ENCODE measurements around the gene DCDC2C. TPM values are rescaled to one million over a fixed set of nuclear protein-coding genes. Genes with fewer than 3 reads are reported as not detected.

The DCDC2C gene
- total and polyA plus RNA-seq, 2 experiments from 2014 or later = 0.45 TPM; not detected in 1

DNA sequence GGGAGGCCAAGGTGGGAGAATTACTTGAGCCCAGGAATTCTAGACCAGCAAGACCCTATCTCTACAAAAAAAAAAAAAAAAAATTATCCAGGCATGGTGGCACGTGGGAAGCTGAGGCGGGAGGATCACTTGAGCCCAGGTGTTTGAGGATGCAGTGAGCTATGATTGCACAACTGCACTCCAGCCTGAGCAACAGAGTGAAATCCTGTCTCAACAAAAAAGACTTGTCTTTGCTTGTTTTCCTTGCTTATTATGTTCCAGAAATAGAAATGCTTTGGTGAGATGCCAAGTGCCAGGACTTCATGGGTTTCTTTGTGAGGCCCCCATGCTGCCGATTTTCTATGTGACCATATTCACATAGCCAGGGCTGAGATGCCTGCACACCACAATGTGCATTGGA lies 9.0 kb downstream of the DCDC2C start:
- Mint-ChIP-seq H3K27ac (no peak overlapping the region), H3K4me3 (no peak overlapping the region), H3K36me3 (ENCODE audit: low read depth) (no peaks in the 10 kb centered on the region), H3K4me1 (no peaks in the 10 kb centered on the region), H3K27me3 (ENCODE audit: insufficient read depth, low read depth, poor library complexity) (peaks cover 2% of the 10 kb centered on the region), H3K9me3 (peaks cover 48% of the 10 kb centered on the region)
- H3K4me1 ChIP-seq (ENCODE audit: insufficient read depth) = no peaks in the 10 kb centered on the region
- H3K4me2 ChIP-seq = no peak overlapping the region
- no peak overlapping the region for H3K4me3 ChIP-seq
- DNase-seq (ENCODE audit: low spot score) (no peak), ATAC-seq (no peak)
- H3K27me3 ChIP-seq (ENCODE audit: insufficient read depth) = no peaks in the 10 kb centered on the region
- H3F3A ChIP-seq (replicated peaks; ENCODE audit: low read depth) = no peaks in the 10 kb centered on the region
- no peaks in the 10 kb centered on the region for H3K36me3 ChIP-seq (ENCODE audit: insufficient read depth)
- H3K79me2 ChIP-seq (replicated peaks; ENCODE audit: insufficient read depth) = no peaks in the 10 kb centered on the region
- TF ChIP-seq, protein P1, sequence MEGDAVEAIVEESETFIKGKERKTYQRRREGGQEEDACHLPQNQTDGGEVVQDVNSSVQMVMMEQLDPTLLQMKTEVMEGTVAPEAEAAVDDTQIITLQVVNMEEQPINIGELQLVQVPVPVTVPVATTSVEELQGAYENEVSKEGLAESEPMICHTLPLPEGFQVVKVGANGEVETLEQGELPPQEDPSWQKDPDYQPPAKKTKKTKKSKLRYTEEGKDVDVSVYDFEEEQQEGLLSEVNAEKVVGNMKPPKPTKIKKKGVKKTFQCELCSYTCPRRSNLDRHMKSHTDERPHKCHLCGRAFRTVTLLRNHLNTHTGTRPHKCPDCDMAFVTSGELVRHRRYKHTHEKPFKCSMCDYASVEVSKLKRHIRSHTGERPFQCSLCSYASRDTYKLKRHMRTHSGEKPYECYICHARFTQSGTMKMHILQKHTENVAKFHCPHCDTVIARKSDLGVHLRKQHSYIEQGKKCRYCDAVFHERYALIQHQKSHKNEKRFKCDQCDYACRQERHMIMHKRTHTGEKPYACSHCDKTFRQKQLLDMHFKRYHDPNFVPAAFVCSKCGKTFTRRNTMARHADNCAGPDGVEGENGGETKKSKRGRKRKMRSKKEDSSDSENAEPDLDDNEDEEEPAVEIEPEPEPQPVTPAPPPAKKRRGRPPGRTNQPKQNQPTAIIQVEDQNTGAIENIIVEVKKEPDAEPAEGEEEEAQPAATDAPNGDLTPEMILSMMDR (conservative IDR thresholded peaks at IDR 0.05; ENCODE audit: low read depth in 2 of 2) = no peak
- TF ChIP-seq ETS1 (IDR thresholded peaks at IDR 0.05) = no peak
- TF ChIP-seq CREB1 (CRISPR knock-in tag; IDR thresholded peaks at IDR 0.05; ENCODE audit: low read depth) = no peak
- no peak for TF ChIP-seq ZNF114 (CRISPR knock-in tag; IDR thresholded peaks at IDR 0.05)
- no peak for TF ChIP-seq JUNB (IDR thresholded peaks at IDR 0.05; ENCODE audit: unreplicated experiment)
- no peak for TF ChIP-seq EZH2 (IDR thresholded peaks at IDR 0.05; ENCODE audit: low read depth, unreplicated experiment)
- no peak for TF ChIP-seq NANOG (IDR thresholded peaks at IDR 0.05; ENCODE audit: borderline replicate concordance)
- no peak for TF ChIP-seq STAT1 (IDR thresholded peaks at IDR 0.05; ENCODE audit: unreplicated experiment)
- no peak for TF ChIP-seq REST (IDR thresholded peaks at IDR 0.05; ENCODE audit: unreplicated experiment)
- no peak overlapping the region for H2AFZ ChIP-seq
- no peaks in the 10 kb centered on the region for H3K9me2 ChIP-seq (ENCODE audit: insufficient read depth)
- no peaks in the 10 kb centered on the region for H4K20me1 ChIP-seq (replicated peaks; ENCODE audit: insufficient read depth)
- H3K27ac ChIP-seq (ENCODE audit: low read depth) = no peak overlapping the region

Data from GM23338 (cell line).